ENCODE measurements around the gene NBPF6.
"Not testable (repeated sequence)": the region's sequence is repeated elsewhere in the genome, so short reads cannot be mapped to it uniquely, and the experiment has no call there.

- not testable (repeated sequence) for TF ChIP-seq POLR2A (IDR thresholded peaks at IDR 0.05; ENCODE audit: low read depth); EP300 (IDR thresholded peaks at IDR 0.05); CTCF (IDR thresholded peaks at IDR 0.05); POLR2AphosphoS5 (IDR thresholded peaks at IDR 0.05)
Observed at GRCh38 chr1:108426877-108427276, 23.3 kb upstream of the NBPF6 start.
